A549 (cell line): ENCODE results near the gene TSPAN4. TPM values are rescaled to one million over a fixed set of nuclear protein-coding genes. Genes with fewer than 3 reads are reported as not detected.

Experiments
- ATAC-seq, 2 experiments: fragments of 200-7000 bp in 1 of 2; fragments of >200 bp in 1 of 2; cut with Nextera tagmentation in 1 of 2; cut with Tn5 transposase in 1 of 2; 3 replicates each; pipeline versions ENCODE4 v1.8.0 to v1.9.1; 2018 to 2020; ENCODE audit warnings: mild to moderate bottlenecking in 1 of 2, moderate library complexity in 1 of 2
- CTCF ChIA-PET: fragments of 300-600 bp; sonication (Branson Sonifier 250); formaldehyde crosslinking; extraction: SDS; loops from one replicate; lab custom pipeline; 2021; ENCODE audit warnings: antibody characterized with exemption, inconsistent platforms; lab: Yijun Ruan, JAX
- POLR2A ChIA-PET: fragments of 350-600 bp; formaldehyde crosslinking; extraction: SDS; loops from one replicate; lab custom pipeline; 2021; ENCODE audit warnings: antibody characterized with exemption, inconsistent platforms; lab: Yijun Ruan, JAX
- DNase-seq, 2 experiments: peaks; one replicate each; pipeline versions ENCODE4 v3.0.0 to v3.0.0-alpha.2; 2011 to 2016; ENCODE audit warnings: low read depth in 1 of 2, low spot score in 1 of 2
- FAIRE-seq: peaks from 2 replicates; lab custom pipeline; 2011; peaks lifted over from hg19 to GRCh38; lab: Jason Lieb, UNC
- H3K27ac ChIP-seq, 2 experiments: fragments of >200 bp; sonication (Bioruptor Twin); formaldehyde crosslinking; 3 replicates each; pipeline ENCODE4 v1.5.1; 2016 to 2017
- H3K4me1 ChIP-seq: fragments of >200 bp; sonication (Bioruptor Twin); formaldehyde crosslinking; 3 replicates; pipeline ENCODE4 v1.6.1; 2016
- H3K4me2 ChIP-seq: fragments of >200 bp; sonication (Bioruptor Twin); formaldehyde crosslinking; 3 replicates; pipeline ENCODE4 v1.6.1; 2016
- H3K4me3 ChIP-seq: fragments of >200 bp; sonication (Bioruptor Twin); formaldehyde crosslinking; 3 replicates; pipeline ENCODE4 v1.5.1; 2016
- H3K9me3 ChIP-seq: fragments of >200 bp; sonication (Bioruptor Twin); formaldehyde crosslinking; 3 replicates; pipeline ENCODE4 v1.6.1; 2016
- BHLHE40 ChIP-seq: IDR thresholded peaks from 2 replicates; pipeline ENCODE4 v1.6.1; 2012; ENCODE audit warnings: low read depth, low read length, inconsistent platforms
- CBX8 ChIP-seq: fragments of 200-600 bp; sonication (generic); IDR thresholded peaks from 2 replicates; pipeline ENCODE4 v1.6.1; 2016
- CEBPB ChIP-seq, 2 experiments: fragments of >200 bp in 1 of 2; sonication (Bioruptor Twin) in 1 of 2; formaldehyde crosslinking in 1 of 2; IDR thresholded peaks; 2 replicates each; pipeline ENCODE4 v1.6.1; 2012 to 2016
- ESRRA ChIP-seq: fragments of 150-350 bp; IDR thresholded peaks from 2 replicates; pipeline ENCODE4 v1.6.1; 2014; ENCODE audit warnings: mild to moderate bottlenecking, low read length, borderline replicate concordance
- FOSB ChIP-seq: fragments of 250-450 bp; sonication (Bioruptor Pico); IDR thresholded peaks from 2 replicates; pipeline ENCODE4 v1.5.0; 2020; ENCODE audit warnings: mild to moderate bottlenecking, moderate library complexity
- HOXB13 ChIP-seq: fragments of 250-450 bp; sonication (Bioruptor Pico); IDR thresholded peaks from 2 replicates; pipeline ENCODE4 v1.5.0; 2020; ENCODE audit warnings: low read depth, mild to moderate bottlenecking, moderate library complexity
- HOXB5 ChIP-seq: fragments of 250-450 bp; sonication (Bioruptor Pico); IDR thresholded peaks from 2 replicates; pipeline ENCODE4 v1.5.0; 2020; ENCODE audit warnings: mild to moderate bottlenecking, moderate library complexity
- JUN ChIP-seq, 2 experiments: fragments of >200 bp; sonication (Bioruptor Twin); formaldehyde crosslinking; IDR thresholded peaks; 2 replicates in 1 of 2; 3 replicates in 1 of 2; pipeline ENCODE4 v1.6.1; 2016 to 2017
- MAZ ChIP-seq: fragments of 150-350 bp; IDR thresholded peaks from 2 replicates; pipeline ENCODE4 v1.6.1; 2014; ENCODE audit warnings: antibody characterized with exemption, low read depth, low read length, borderline replicate concordance
- NFE2L2 ChIP-seq: fragments of 150-350 bp; conservative IDR thresholded peaks from 2 replicates; pipeline ENCODE4 v1.6.1; 2014; ENCODE audit warnings: low read length
- RCOR1 ChIP-seq: fragments of 150-350 bp; IDR thresholded peaks from 2 replicates; pipeline ENCODE4 v1.6.1; 2014; ENCODE audit warnings: antibody characterized with exemption, low read length, low read depth
- SMC3 ChIP-seq: fragments of >200 bp; sonication (Bioruptor Twin); formaldehyde crosslinking; IDR thresholded peaks from 3 replicates; pipeline ENCODE4 v1.6.1; 2018; ENCODE audit warnings: inconsistent platforms
- SREBF2 ChIP-seq: fragments of 450-650 bp; IDR thresholded peaks from 2 replicates; pipeline ENCODE4 v1.6.1; 2014; ENCODE audit warnings: mild to moderate bottlenecking, moderate library complexity
- TP53 ChIP-seq: fragments of 250-450 bp; sonication (Bioruptor Pico); IDR thresholded peaks from 2 replicates; pipeline ENCODE4 v1.5.0; 2021; ENCODE audit warnings: mild to moderate bottlenecking, moderate library complexity
- ZNF302 ChIP-seq: fragments of 250-450 bp; sonication (Bioruptor Pico); IDR thresholded peaks from 2 replicates; pipeline ENCODE4 v1.9.0; 2021; ENCODE audit warnings: inconsistent platforms, mild to moderate bottlenecking, moderate library complexity
- WGBS: methylation state at CpG from one replicate; pipeline ENCODE4 v1.1.6; 2017; ENCODE audit errors: missing lambda C conversion rate; 5-methylcytosine and 5-hydroxymethylcytosine counted together
- polyA plus RNA-seq, 4 experiments: library from polyadenylated mRNA; depleted of rRNA in 3 of 4; stranded (reverse); fragments of >200 nt; fragmentation: RNase III in 1 of 4; extraction: RNeasy Plus Mini Kit Qiagen cat#74134 plus additional on column Dnase treatment in 1 of 4; gene quantifications; 2 replicates in 3 of 4; 3 replicates in 1 of 4; pipeline ENCODE4 v1.2.3, GENCODE V29; 2011 to 2017
- TF ChIP-seq, protein P1 (sequence below): IDR thresholded peaks from 2 replicates; pipeline ENCODE4 v1.6.1; 2012; ENCODE audit warnings: low read depth, borderline replicate concordance
- TF ChIP-seq, protein P2 (sequence below): fragments of 450-650 bp; IDR thresholded peaks from 2 replicates; pipeline ENCODE4 v1.6.1; 2014; ENCODE audit warnings: antibody characterized with exemption
- TF ChIP-seq, protein P3 (sequence below): fragments of 250-450 bp; sonication (Bioruptor Pico); IDR thresholded peaks from 2 replicates; pipeline ENCODE4 v1.5.0; 2021; ENCODE audit warnings: mild to moderate bottlenecking, moderate library complexity, borderline replicate concordance

Gene TSPAN4
- polyA plus RNA-seq, 2 of the 4 experiments (the other 2 are of a cell fraction), result 83.5 to 145 TPM

DNA sequence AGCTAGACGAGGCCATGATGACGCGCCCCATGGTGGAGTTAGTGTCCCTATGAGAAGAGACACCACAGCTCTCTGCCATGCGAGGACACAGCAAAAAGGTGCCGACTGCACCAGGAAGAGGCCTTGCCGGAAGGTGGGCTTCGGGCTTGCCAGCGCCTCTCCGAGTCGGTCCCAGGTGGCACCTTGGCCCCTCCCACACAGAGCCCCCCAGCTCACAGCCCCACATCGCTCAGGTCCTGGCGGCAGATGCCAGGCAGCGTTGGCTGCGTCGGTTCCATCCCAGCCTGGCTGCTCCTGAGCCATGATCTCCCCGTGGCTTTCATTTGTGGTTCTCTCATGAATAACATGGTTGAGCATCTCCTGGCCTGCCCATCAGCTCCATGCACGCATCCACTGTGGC lies 43.9 kb downstream of the TSPAN4 start:
- CTCF ChIA-PET, result interaction anchor here (1.0 to 2.9 kb wide), 4 partner anchors 9 to 165 kb away, joined by 5 to 11 read pairs (median 6); no protein-coding TSS in a partner anchor
- DNase-seq, result no peak
- Histone ChIP-seq H3K4me2 (no peak overlapping the region), H3K4me3 (no peak overlapping the region), H3K27ac (no peak overlapping the region), H3K4me1 (no peaks in the 10 kb centered on the region), H3K9me3 (no peaks in the 10 kb centered on the region)
- 94% methylated on average over 17 of the region's 17 CpGs for WGBS
- no peak for ATAC-seq
- FAIRE-seq, result no peak
- TF ChIP-seq, protein P1, sequence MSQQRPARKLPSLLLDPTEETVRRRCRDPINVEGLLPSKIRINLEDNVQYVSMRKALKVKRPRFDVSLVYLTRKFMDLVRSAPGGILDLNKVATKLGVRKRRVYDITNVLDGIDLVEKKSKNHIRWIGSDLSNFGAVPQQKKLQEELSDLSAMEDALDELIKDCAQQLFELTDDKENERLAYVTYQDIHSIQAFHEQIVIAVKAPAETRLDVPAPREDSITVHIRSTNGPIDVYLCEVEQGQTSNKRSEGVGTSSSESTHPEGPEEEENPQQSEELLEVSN, result no peak
- POLR2A ChIA-PET, result no interaction called here

DNA sequence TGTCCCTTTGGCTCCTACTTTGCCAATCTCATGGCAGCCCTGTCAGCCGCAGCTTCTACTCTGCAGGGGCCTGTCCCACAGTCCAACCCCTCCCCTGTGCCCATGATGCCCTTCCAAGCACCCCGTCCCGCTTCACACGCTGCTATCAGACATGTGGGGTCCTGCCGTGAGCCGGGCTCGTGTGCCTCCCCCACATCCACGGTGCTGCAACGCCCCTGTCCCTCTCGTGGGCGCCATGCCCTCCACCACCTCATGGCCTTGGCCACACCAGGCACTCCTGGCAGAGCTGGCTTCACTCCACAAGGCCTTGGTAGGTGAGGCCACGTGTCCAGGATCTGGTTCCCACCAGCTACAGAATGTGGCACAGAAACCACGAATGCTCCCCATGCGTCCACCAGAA lies 44.9 kb downstream of the TSPAN4 start:
- H3K27ac ChIP-seq, result no peak overlapping the region
- H3K9me3 ChIP-seq, result no peaks in the 10 kb centered on the region
- DNase-seq, result no peak
- CTCF ChIA-PET, result interaction anchor here (2.9 kb wide), 1 partner anchor 164 kb away, joined by 11 read pairs; no protein-coding TSS in a partner anchor
- no peak overlapping the region for H3K4me3 ChIP-seq
- WGBS, result 96% methylated on average over 13 of the region's 14 CpGs
- no peaks in the 10 kb centered on the region for H3K4me1 ChIP-seq
- POLR2A ChIA-PET, result no interaction called here
- TF ChIP-seq ESRRA, result no peak
- TF ChIP-seq, protein P2, sequence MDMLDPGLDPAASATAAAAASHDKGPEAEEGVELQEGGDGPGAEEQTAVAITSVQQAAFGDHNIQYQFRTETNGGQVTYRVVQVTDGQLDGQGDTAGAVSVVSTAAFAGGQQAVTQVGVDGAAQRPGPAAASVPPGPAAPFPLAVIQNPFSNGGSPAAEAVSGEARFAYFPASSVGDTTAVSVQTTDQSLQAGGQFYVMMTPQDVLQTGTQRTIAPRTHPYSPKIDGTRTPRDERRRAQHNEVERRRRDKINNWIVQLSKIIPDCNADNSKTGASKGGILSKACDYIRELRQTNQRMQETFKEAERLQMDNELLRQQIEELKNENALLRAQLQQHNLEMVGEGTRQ, result no peak
- no peak for TF ChIP-seq CBX8
- no peak for TF ChIP-seq MAZ
- TF ChIP-seq FOSB (CRISPR knock-in tag), result no peak
- TF ChIP-seq SREBF2, result no peak
- TF ChIP-seq ZNF302 (CRISPR knock-in tag), result no peak
- no peak for TF ChIP-seq BHLHE40
- TF ChIP-seq, protein P3, sequence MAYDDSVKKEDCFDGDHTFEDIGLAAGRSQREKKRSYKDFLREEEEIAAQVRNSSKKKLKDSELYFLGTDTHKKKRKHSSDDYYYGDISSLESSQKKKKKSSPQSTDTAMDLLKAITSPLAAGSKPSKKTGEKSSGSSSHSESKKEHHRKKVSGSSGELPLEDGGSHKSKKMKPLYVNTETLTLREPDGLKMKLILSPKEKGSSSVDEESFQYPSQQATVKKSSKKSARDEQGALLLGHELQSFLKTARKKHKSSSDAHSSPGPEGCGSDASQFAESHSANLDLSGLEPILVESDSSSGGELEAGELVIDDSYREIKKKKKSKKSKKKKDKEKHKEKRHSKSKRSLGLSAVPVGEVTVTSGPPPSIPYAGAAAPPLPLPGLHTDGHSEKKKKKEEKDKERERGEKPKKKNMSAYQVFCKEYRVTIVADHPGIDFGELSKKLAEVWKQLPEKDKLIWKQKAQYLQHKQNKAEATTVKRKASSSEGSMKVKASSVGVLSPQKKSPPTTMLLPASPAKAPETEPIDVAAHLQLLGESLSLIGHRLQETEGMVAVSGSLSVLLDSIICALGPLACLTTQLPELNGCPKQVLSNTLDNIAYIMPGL (CRISPR knock-in tag), result no peak
- no peak for TF ChIP-seq CEBPB (IDR thresholded peaks at IDR 0.05)
- no peak for TF ChIP-seq HOXB13 (CRISPR knock-in tag)
- TF ChIP-seq HOXB5, result no peak
- TF ChIP-seq, all 56 proteins: peak for 0
- H3K4me2 ChIP-seq, result no peak overlapping the region
- ATAC-seq (no peak), FAIRE-seq (no peak)

DNA sequence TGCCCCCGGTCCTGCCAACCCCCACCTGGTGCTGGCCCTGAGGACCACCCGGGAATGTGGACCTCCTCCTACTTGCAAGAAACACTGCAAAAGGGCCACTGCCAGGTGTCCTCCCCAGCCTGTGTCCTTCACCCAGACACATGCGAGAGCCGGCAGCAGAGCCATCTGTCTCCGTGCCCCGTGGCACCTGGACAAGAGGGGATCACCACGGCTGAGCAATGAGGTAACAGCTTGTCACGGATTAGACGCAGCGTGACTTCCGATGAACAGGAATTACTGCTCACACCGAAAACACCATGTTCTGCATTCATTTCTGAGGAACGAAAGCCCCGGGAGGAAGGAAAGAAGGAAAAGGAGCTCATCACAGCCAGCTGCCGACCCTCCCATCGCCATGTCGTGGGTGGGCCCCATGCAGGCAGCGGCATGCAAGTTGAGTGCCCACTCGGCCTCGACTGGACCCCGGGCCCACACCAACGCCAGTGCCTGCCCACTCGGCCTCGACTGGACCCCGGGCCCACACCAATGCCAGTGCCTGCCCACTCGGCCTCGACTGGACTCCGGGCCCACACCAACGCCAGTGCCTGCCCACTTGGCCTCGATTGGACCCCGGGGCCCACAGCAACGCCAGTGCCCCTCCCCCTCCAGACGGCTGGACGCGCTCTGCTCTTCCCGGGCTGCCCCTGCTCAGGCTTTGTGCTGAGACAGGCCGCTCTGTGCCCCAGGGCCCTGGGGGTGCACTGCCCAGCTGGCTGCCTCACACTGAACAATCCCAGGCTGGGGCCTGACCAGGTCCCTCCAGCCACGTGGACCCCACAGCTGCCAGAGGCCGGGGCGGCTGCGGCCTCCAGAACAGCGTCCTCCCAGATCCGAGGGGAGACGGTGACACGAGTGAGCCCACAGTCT lies 45.9 kb downstream of the TSPAN4 start:
- FAIRE-seq (no peak), DNase-seq (no peak), ATAC-seq (no peak)
- H3K4me2 ChIP-seq, result no peak overlapping the region
- no peak overlapping the region for H3K27ac ChIP-seq
- POLR2A ChIA-PET, result no interaction called here
- no peak overlapping the region for H3K4me3 ChIP-seq
- TF ChIP-seq BHLHE40 (no peak), SMC3 (no peak), NFE2L2 (no peak), TP53 (CRISPR knock-in tag) (no peak), JUN (IDR thresholded peaks at IDR 0.05) (no peak), RCOR1 (no peak)
- TF ChIP-seq, all 56 proteins: peak for 0
- Histone ChIP-seq H3K4me1 (no peaks in the 10 kb centered on the region), H3K9me3 (no peaks in the 10 kb centered on the region)
- WGBS, result 93% methylated on average over 41 of the region's 45 CpGs
- CTCF ChIA-PET, result interaction anchor here (0.7 to 2.9 kb wide), 4 partner anchors 10 to 163 kb away, joined by 3 to 11 read pairs (median 5); no protein-coding TSS in a partner anchor
